MM.1S (cell line): ENCODE results near the gene RAI2.

ENCODE experiments used
- EZH2 ChIP-seq: fragments of 300-600 bp; sonication (generic); optimal IDR thresholded peaks from 2 replicates; pipeline ENCODE3; 2017; ENCODE audit warnings: low read depth, mild to moderate bottlenecking, antibody characterized with exemption, low read length, mixed read lengths
- EZH2phosphoT487 ChIP-seq: fragments of 300-600 bp; sonication (generic); IDR thresholded peaks from 2 replicates; pipeline ENCODE4 v1.6.1; 2018; ENCODE audit warnings: antibody characterized with exemption, low read length
- TF ChIP-seq, protein P1 (sequence below): fragments of 300-600 bp; sonication (generic); IDR thresholded peaks from 2 replicates; pipeline ENCODE4 v1.5.1; 2016; ENCODE audit warnings: antibody characterized with exemption, low read length, mixed read lengths

DNA sequence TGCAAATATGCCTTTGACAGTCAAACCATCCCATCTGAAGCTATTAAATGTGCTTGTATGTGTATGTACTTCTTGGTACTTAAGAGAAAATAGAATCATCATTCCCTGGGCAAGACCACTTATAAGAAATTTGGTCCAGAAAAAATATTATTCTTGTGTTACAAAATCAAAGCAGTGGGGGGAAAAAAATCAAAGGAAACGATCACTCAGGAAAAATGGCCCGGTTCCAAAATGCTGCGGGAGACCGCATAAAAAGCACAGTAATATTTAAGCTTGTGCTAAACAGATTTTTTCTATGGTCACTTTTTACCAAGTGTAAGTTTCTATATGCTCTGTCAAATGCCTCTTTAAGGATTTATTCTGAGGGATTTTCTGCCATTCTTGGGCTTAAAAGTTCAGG, 36.1 kb downstream of the RAI2 start:
- TF ChIP-seq, protein P1, sequence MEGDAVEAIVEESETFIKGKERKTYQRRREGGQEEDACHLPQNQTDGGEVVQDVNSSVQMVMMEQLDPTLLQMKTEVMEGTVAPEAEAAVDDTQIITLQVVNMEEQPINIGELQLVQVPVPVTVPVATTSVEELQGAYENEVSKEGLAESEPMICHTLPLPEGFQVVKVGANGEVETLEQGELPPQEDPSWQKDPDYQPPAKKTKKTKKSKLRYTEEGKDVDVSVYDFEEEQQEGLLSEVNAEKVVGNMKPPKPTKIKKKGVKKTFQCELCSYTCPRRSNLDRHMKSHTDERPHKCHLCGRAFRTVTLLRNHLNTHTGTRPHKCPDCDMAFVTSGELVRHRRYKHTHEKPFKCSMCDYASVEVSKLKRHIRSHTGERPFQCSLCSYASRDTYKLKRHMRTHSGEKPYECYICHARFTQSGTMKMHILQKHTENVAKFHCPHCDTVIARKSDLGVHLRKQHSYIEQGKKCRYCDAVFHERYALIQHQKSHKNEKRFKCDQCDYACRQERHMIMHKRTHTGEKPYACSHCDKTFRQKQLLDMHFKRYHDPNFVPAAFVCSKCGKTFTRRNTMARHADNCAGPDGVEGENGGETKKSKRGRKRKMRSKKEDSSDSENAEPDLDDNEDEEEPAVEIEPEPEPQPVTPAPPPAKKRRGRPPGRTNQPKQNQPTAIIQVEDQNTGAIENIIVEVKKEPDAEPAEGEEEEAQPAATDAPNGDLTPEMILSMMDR: no peak
- TF ChIP-seq EZH2: no peak
- TF ChIP-seq EZH2phosphoT487: no peak
